GM12864 (cell line): ENCODE results near the gene GCLC.

Experiments
- DNase-seq: peaks from one replicate; pipeline ENCODE4 v3.0.0-alpha.2; 2011; ENCODE audit warnings: low read depth
- H3K4me3 ChIP-seq: 2 replicates; pipeline ENCODE4 v1.5.1; 2011; ENCODE audit warnings: mild to moderate bottlenecking, low read depth, low read length, control low read depth
- CTCF ChIP-seq: IDR thresholded peaks from 2 replicates; pipeline ENCODE4 v1.5.1; 2011; ENCODE audit warnings: low read depth, mild to moderate bottlenecking, moderate library complexity, low read length, control low read depth, inconsistent platforms; ENCODE audit errors: missing control alignments

GCLC gene

GRCh38 chr6:53469163-53469562 lies 75.7 kb downstream of the GCLC start:
- no peak overlapping the region for H3K4me3 ChIP-seq
- no peak for TF ChIP-seq CTCF
- no peak for DNase-seq

- no peak for DNase-seq
- H3K4me3 ChIP-seq, result no peak overlapping the region
- TF ChIP-seq CTCF, result no peak
Measured at GRCh38 chr6:53466257-53466656, 78.6 kb downstream of the GCLC start.

- TF ChIP-seq CTCF, result no peak
- no peak overlapping the region for H3K4me3 ChIP-seq
- no peak for DNase-seq
Measured at GRCh38 chr6:53465732-53466131, 79.2 kb downstream of the GCLC start.

- no peak overlapping the region for H3K4me3 ChIP-seq
- no peak for DNase-seq
- no peak for TF ChIP-seq CTCF
Measured at GRCh38 chr6:53464927-53465460, 79.9 kb downstream of the GCLC start.

- no peak for TF ChIP-seq CTCF
- H3K4me3 ChIP-seq, result no peak overlapping the region
Measured at GRCh38 chr6:53464483-53464882, 80.4 kb downstream of the GCLC start.

GRCh38 chr6:53461696-53462095 lies 83.2 kb downstream of the GCLC start:
- no peak for TF ChIP-seq CTCF
- H3K4me3 ChIP-seq, result no peak overlapping the region
- DNase-seq, result no peak

More at GRCh38 chr6:53464483-53464882, 80.4 kb downstream of the GCLC start:
- DNase-seq, result no peak

- TF ChIP-seq CTCF, result no peak
- H3K4me3 ChIP-seq, result no peak overlapping the region
- DNase-seq, result no peak
Measured at GRCh38 chr6:53461041-53461656, 83.8 kb downstream of the GCLC start.
